Measurements from ENCODE around the gene MAPK8IP3.
A peak's percentile ranks its signal among the peaks of the same experiment; 100 is the strongest.
"Not testable (repeated sequence)": the region's sequence is repeated elsewhere in the genome, so short reads cannot be mapped to it uniquely, and the experiment has no call there.

Gene MAPK8IP3

GRCh38 chr16:1691956-1692355 lies 14.0 kb upstream of the MAPK8IP3 start:
- H3K36me3 ChIP-seq (ENCODE audit: control insufficient read depth, insufficient read depth, low read length): peaks cover 57% of the 10 kb centered on the region
- no peaks in the 10 kb centered on the region for H3K4me1 ChIP-seq (ENCODE audit: control insufficient read depth, insufficient read depth, low read length)
- WGBS, 2 experiments: 96% methylated on average over 21 of the region's 21 CpGs

GRCh38 chr16:1696863-1697262 lies 9.1 kb upstream of the MAPK8IP3 start:
- Histone ChIP-seq H3K27me3 (ENCODE audit: control insufficient read depth, insufficient read depth, low read length, poor library complexity, severe bottlenecking) (no peaks in the 10 kb centered on the region), H3K27ac (ENCODE audit: insufficient read depth, low read depth, low read length, poor library complexity, severe bottlenecking) (no peak overlapping the region), H3K9me3 (ENCODE audit: control insufficient read depth, low read length) (no peaks in the 10 kb centered on the region), H3K36me3 (ENCODE audit: control insufficient read depth, insufficient read depth, low read length) (peaks cover 75% of the 10 kb centered on the region), H3K4me3 (ENCODE audit: insufficient read depth, low read depth, low read length) (no peak overlapping the region), H3K4me1 (ENCODE audit: control insufficient read depth, insufficient read depth, low read length) (no peaks in the 10 kb centered on the region)
- 94% methylated on average over 5 of the region's 5 CpGs for WGBS, 2 experiments

More at GRCh38 chr16:1691956-1692355, 14.0 kb upstream of the MAPK8IP3 start:
- Histone ChIP-seq H3K27me3 (ENCODE audit: control insufficient read depth, insufficient read depth, low read length, poor library complexity, severe bottlenecking) (no peaks in the 10 kb centered on the region), H3K27ac (ENCODE audit: insufficient read depth, low read depth, low read length, poor library complexity, severe bottlenecking) (no peak overlapping the region), H3K4me3 (ENCODE audit: insufficient read depth, low read depth, low read length) (no peak overlapping the region), H3K9me3 (ENCODE audit: control insufficient read depth, low read length) (no peaks in the 10 kb centered on the region)

- no peaks in the 10 kb centered on the region for H3K27me3 ChIP-seq (ENCODE audit: control insufficient read depth, insufficient read depth, low read length, poor library complexity, severe bottlenecking)
- H3K9me3 ChIP-seq (ENCODE audit: control insufficient read depth, low read length): no peaks in the 10 kb centered on the region
- H3K4me3 ChIP-seq (ENCODE audit: insufficient read depth, low read depth, low read length): no peak overlapping the region
- no peaks in the 10 kb centered on the region for H3K4me1 ChIP-seq (ENCODE audit: control insufficient read depth, insufficient read depth, low read length)
- WGBS, 2 experiments: 93 to 95% methylated on average over 10 of the region's 10 CpGs
- no peak overlapping the region for H3K27ac ChIP-seq (ENCODE audit: insufficient read depth, low read depth, low read length, poor library complexity, severe bottlenecking)
- H3K36me3 ChIP-seq (ENCODE audit: control insufficient read depth, insufficient read depth, low read length): peaks cover 64% of the 10 kb centered on the region
These were observed 7.3 kb upstream of the MAPK8IP3 start for GRCh38 chr16:1698680-1699079.

- 95 to 96% methylated on average over 3 of the region's 3 CpGs for WGBS, 2 experiments
These were observed 5.7 kb upstream of the MAPK8IP3 start for GRCh38 chr16:1700246-1700645.

GRCh38 chr16:1701216-1701878 lies 4.6 kb upstream of the MAPK8IP3 start:
- no peaks in the 10 kb centered on the region for H3K9me3 ChIP-seq (ENCODE audit: control insufficient read depth, low read length)
- 96 to 99% methylated on average over 6 of the region's 6 CpGs for WGBS, 2 experiments
- no peak overlapping the region for H3K27ac ChIP-seq (ENCODE audit: insufficient read depth, low read depth, low read length, poor library complexity, severe bottlenecking)
- no peaks in the 10 kb centered on the region for H3K27me3 ChIP-seq (ENCODE audit: control insufficient read depth, insufficient read depth, low read length, poor library complexity, severe bottlenecking)
- H3K4me3 ChIP-seq (ENCODE audit: insufficient read depth, low read depth, low read length): no peak overlapping the region
- H3K36me3 ChIP-seq (ENCODE audit: control insufficient read depth, insufficient read depth, low read length): peaks cover 51% of the 10 kb centered on the region
- no peaks in the 10 kb centered on the region for H3K4me1 ChIP-seq (ENCODE audit: control insufficient read depth, insufficient read depth, low read length)

More at GRCh38 chr16:1700246-1700645, 5.7 kb upstream of the MAPK8IP3 start:
- Histone ChIP-seq H3K4me1 (ENCODE audit: control insufficient read depth, insufficient read depth, low read length) (no peaks in the 10 kb centered on the region), H3K4me3 (ENCODE audit: insufficient read depth, low read depth, low read length) (no peak overlapping the region), H3K9me3 (ENCODE audit: control insufficient read depth, low read length) (no peaks in the 10 kb centered on the region), H3K27ac (ENCODE audit: insufficient read depth, low read depth, low read length, poor library complexity, severe bottlenecking) (no peak overlapping the region), H3K36me3 (ENCODE audit: control insufficient read depth, insufficient read depth, low read length) (peaks cover 60% of the 10 kb centered on the region), H3K27me3 (ENCODE audit: control insufficient read depth, insufficient read depth, low read length, poor library complexity, severe bottlenecking) (no peaks in the 10 kb centered on the region)

GRCh38 chr16:1705324-1705687 lies 689 bp upstream of the MAPK8IP3 start:
- Histone ChIP-seq H3K36me3 (ENCODE audit: control insufficient read depth, insufficient read depth, low read length) (peaks cover 20% of the 10 kb centered on the region), H3K27ac (ENCODE audit: insufficient read depth, low read depth, low read length, poor library complexity, severe bottlenecking) (peak overlapping the region; percentile 94), H3K4me3 (ENCODE audit: insufficient read depth, low read depth, low read length) (peak overlapping the region; percentile 98)
- WGBS, 2 experiments: 1 to 2% methylated on average over 16 of the region's 16 CpGs
- not testable (repeated sequence) for H3K4me1 ChIP-seq (ENCODE audit: control insufficient read depth, insufficient read depth, low read length); H3K27me3 ChIP-seq (ENCODE audit: control insufficient read depth, insufficient read depth, low read length, poor library complexity, severe bottlenecking); H3K9me3 ChIP-seq (ENCODE audit: control insufficient read depth, low read length)

GRCh38 chr16:1706386-1707192 lies 594 bp downstream of the MAPK8IP3 start:
- Histone ChIP-seq H3K9me3 (ENCODE audit: control insufficient read depth, low read length) (no peaks in the 10 kb centered on the region), H3K36me3 (ENCODE audit: control insufficient read depth, insufficient read depth, low read length) (peaks cover 9% of the 10 kb centered on the region), H3K27me3 (ENCODE audit: control insufficient read depth, insufficient read depth, low read length, poor library complexity, severe bottlenecking) (no peaks in the 10 kb centered on the region), H3K4me1 (ENCODE audit: control insufficient read depth, insufficient read depth, low read length) (no peaks in the 10 kb centered on the region), H3K27ac (ENCODE audit: insufficient read depth, low read depth, low read length, poor library complexity, severe bottlenecking) (no peak overlapping the region), H3K4me3 (ENCODE audit: insufficient read depth, low read depth, low read length) (peak overlapping the region; percentile 98)
- 0 to 1% methylated on average over 58 to 62 of the region's 62 CpGs for WGBS, 2 experiments

GRCh38 chr16:1707193-1707790 lies 1.3 kb downstream of the MAPK8IP3 start:
- Histone ChIP-seq H3K27me3 (ENCODE audit: control insufficient read depth, insufficient read depth, low read length, poor library complexity, severe bottlenecking) (no peaks in the 10 kb centered on the region), H3K9me3 (ENCODE audit: control insufficient read depth, low read length) (no peaks in the 10 kb centered on the region), H3K4me1 (ENCODE audit: control insufficient read depth, insufficient read depth, low read length) (no peaks in the 10 kb centered on the region), H3K4me3 (ENCODE audit: insufficient read depth, low read depth, low read length) (peak overlapping the region; percentile 98), H3K36me3 (ENCODE audit: control insufficient read depth, insufficient read depth, low read length) (peaks cover 3% of the 10 kb centered on the region), H3K27ac (ENCODE audit: insufficient read depth, low read depth, low read length, poor library complexity, severe bottlenecking) (no peak overlapping the region)
- WGBS, 2 experiments: 35% methylated on average over 16 of the region's 16 CpGs

- 92 to 93% methylated on average over 18 of the region's 18 CpGs for whole genome bisulfite sequencing, 2 experiments
- Histone ChIP-seq H3K27ac (ENCODE audit: insufficient read depth, low read depth, low read length, poor library complexity, severe bottlenecking) (no peak overlapping the region), H3K27me3 (ENCODE audit: control insufficient read depth, insufficient read depth, low read length, poor library complexity, severe bottlenecking) (no peaks in the 10 kb centered on the region), H3K36me3 (ENCODE audit: control insufficient read depth, insufficient read depth, low read length) (no peaks in the 10 kb centered on the region), H3K9me3 (ENCODE audit: control insufficient read depth, low read length) (no peaks in the 10 kb centered on the region), H3K4me1 (ENCODE audit: control insufficient read depth, insufficient read depth, low read length) (no peaks in the 10 kb centered on the region), H3K4me3 (ENCODE audit: insufficient read depth, low read depth, low read length) (no peak overlapping the region)
These were observed 2.2 kb downstream of the MAPK8IP3 start for GRCh38 chr16:1708083-1708767.

- H3K27ac ChIP-seq (ENCODE audit: insufficient read depth, low read depth, low read length, poor library complexity, severe bottlenecking): no peak overlapping the region
- H3K9me3 ChIP-seq (ENCODE audit: control insufficient read depth, low read length): no peaks in the 10 kb centered on the region
- H3K36me3 ChIP-seq (ENCODE audit: control insufficient read depth, insufficient read depth, low read length): no peaks in the 10 kb centered on the region
- no peaks in the 10 kb centered on the region for H3K27me3 ChIP-seq (ENCODE audit: control insufficient read depth, insufficient read depth, low read length, poor library complexity, severe bottlenecking)
- 92 to 93% methylated on average over 13 of the region's 13 CpGs for WGBS, 2 experiments
- H3K4me3 ChIP-seq (ENCODE audit: insufficient read depth, low read depth, low read length): no peak overlapping the region
- no peaks in the 10 kb centered on the region for H3K4me1 ChIP-seq (ENCODE audit: control insufficient read depth, insufficient read depth, low read length)
These were observed 2.8 kb downstream of the MAPK8IP3 start for GRCh38 chr16:1708768-1709180.
